Trophoblast cell (in vitro differentiated cells and primary cell): Measurements from ENCODE around the gene DHX57.

Experiments
- DNase-seq, 2 donors: peaks; one replicate each; pipeline ENCODE4 v3.0.0-alpha.2; 2016
- H2AFZ ChIP-seq: 2 replicates; pipeline ENCODE4 v1.6.1; 2013; ENCODE audit warnings: low read length, moderate library complexity, mild to moderate bottlenecking; ENCODE audit not compliant: insufficient read depth, poor library complexity
- H2AK5ac ChIP-seq: 2 replicates; pipeline ENCODE4 v1.6.1; 2013; ENCODE audit warnings: mild to moderate bottlenecking, low read length
- H2BK120ac ChIP-seq: 2 replicates; pipeline ENCODE4 v1.6.1; 2013; ENCODE audit warnings: low read length, mild to moderate bottlenecking, moderate library complexity; ENCODE audit not compliant: insufficient read depth, poor library complexity
- H2BK12ac ChIP-seq: 2 replicates; pipeline ENCODE4 v1.6.1; 2013; ENCODE audit warnings: mild to moderate bottlenecking, low read length, moderate library complexity
- H2BK5ac ChIP-seq: 2 replicates; pipeline ENCODE4 v1.6.1; 2013; ENCODE audit warnings: low read length, low read depth, moderate library complexity, mild to moderate bottlenecking; ENCODE audit not compliant: poor library complexity
- H3K14ac ChIP-seq: 2 replicates; pipeline ENCODE4 v1.6.1; 2013; ENCODE audit warnings: mild to moderate bottlenecking, low read length
- H3K18ac ChIP-seq: 2 replicates; pipeline ENCODE4 v1.6.1; 2013; ENCODE audit warnings: mild to moderate bottlenecking, low read length
- H3K23ac ChIP-seq: 2 replicates; pipeline ENCODE4 v1.6.1; 2013; ENCODE audit warnings: low read length
- H3K27ac ChIP-seq: 2 replicates; pipeline ENCODE4 v1.5.1; 2013; ENCODE audit warnings: low read depth, mild to moderate bottlenecking, inconsistent platforms, low read length, moderate library complexity
- H3K27me3 ChIP-seq: 2 replicates; pipeline ENCODE4 v1.6.1; 2013; ENCODE audit warnings: inconsistent platforms, mild to moderate bottlenecking, low read length, moderate library complexity; ENCODE audit not compliant: insufficient read depth
- H3K36me3 ChIP-seq, 2 experiments: 1 replicate in 1 of 2; 2 replicates in 1 of 2; pipeline ENCODE4 v1.6.1; 2013; ENCODE audit warnings: low read length in 2 of 2, mild to moderate bottlenecking in 2 of 2, moderate library complexity in 1 of 2; ENCODE audit not compliant: insufficient read depth in 2 of 2, control insufficient read depth in 1 of 2
- H3K4ac ChIP-seq: 2 replicates; pipeline ENCODE4 v1.6.1; 2013; ENCODE audit warnings: low read depth, mild to moderate bottlenecking, low read length, moderate library complexity
- H3K4me1 ChIP-seq, 2 experiments: 1 replicate in 1 of 2; 2 replicates in 1 of 2; pipeline ENCODE4 v1.6.1; 2013; ENCODE audit warnings: low read length in 2 of 2, mild to moderate bottlenecking in 2 of 2, moderate library complexity in 1 of 2; ENCODE audit not compliant: insufficient read depth in 2 of 2, control insufficient read depth in 1 of 2
- H3K4me2 ChIP-seq: 2 replicates; pipeline ENCODE4 v1.6.1; 2013; ENCODE audit warnings: inconsistent platforms, mild to moderate bottlenecking, low read length, moderate library complexity
- H3K4me3 ChIP-seq: 2 replicates; pipeline ENCODE4 v1.5.1; 2013; ENCODE audit warnings: mild to moderate bottlenecking, low read depth, low read length, inconsistent platforms
- H3K79me1 ChIP-seq: one replicate; pipeline ENCODE4 v1.6.1; 2013; ENCODE audit warnings: low read length
- H3K79me2 ChIP-seq: 2 replicates; pipeline ENCODE4 v1.6.1; 2013; ENCODE audit warnings: low read length, mild to moderate bottlenecking; ENCODE audit not compliant: control insufficient read depth, insufficient read depth, poor library complexity
- H3K9ac ChIP-seq: 2 replicates; pipeline ENCODE4 v1.6.1; 2013; ENCODE audit warnings: mild to moderate bottlenecking, low read length
- H3K9me3 ChIP-seq: 2 replicates; pipeline ENCODE4 v1.6.1; 2013; ENCODE audit warnings: low read depth, mild to moderate bottlenecking, control low read depth, inconsistent platforms, low read length; ENCODE audit not compliant: insufficient read depth
- H4K12ac ChIP-seq: 2 replicates; pipeline ENCODE4 v1.6.1; 2013; ENCODE audit warnings: low read depth, mild to moderate bottlenecking, low read length, moderate library complexity
- H4K8ac ChIP-seq: 2 replicates; pipeline ENCODE4 v1.6.1; 2013; ENCODE audit warnings: low read depth, mild to moderate bottlenecking, low read length, moderate library complexity
- H4K91ac ChIP-seq: one replicate; pipeline ENCODE4 v1.6.1; 2013; ENCODE audit warnings: low read depth, mild to moderate bottlenecking, low read length, moderate library complexity
- WGBS: extraction: QIAGEN DNeasy Blood & Tissue Kit; methylation state at CpG from one replicate; pipeline ENCODE4 v1.1.7; 2013; ENCODE audit warnings: missing lambda C conversion rate; ENCODE audit not compliant: insufficient read length, insufficient coverage; ENCODE audit errors: extremely low coverage; 5-methylcytosine and 5-hydroxymethylcytosine counted together

The DHX57 gene

DNA sequence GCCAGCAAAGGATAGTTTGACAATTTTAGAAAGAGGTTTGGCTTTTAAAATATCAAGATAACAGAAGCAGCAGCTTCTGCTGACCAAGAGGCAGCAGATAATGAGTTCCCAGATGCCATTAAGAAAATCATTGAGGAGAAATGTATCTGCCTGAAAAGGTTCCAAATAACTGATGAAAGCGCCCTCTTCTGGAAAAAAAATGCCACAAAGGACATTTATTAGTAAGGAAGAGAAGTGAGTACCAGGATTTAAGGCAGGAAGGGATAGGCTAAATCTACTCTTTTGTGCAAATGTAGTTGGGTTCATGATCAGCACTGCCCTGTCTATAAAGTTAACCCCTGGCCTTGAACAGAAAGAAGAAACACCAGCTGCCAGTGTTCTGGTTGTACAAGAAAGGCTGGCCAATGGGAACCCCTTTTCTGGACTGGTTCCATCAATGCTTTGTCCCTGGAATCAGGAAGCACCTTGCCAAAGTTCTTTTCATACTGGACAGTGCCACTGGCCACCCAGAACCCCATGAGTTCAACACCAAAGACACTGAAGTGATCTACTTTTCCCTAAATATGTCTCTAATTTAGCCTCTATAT, 40.6 kb downstream of the DHX57 start:
- H3K27ac ChIP-seq, result no peak overlapping the region
- peak in 1 of 2 donors; percentile 80 for DNase-seq
- H2BK120ac ChIP-seq, result no peak overlapping the region
- no peak overlapping the region for H3K4ac ChIP-seq
- no peak overlapping the region for H4K8ac ChIP-seq
- H3K23ac ChIP-seq, result no peak overlapping the region
- H3K9me3 ChIP-seq, result no peaks in the 10 kb centered on the region
- no peak overlapping the region for H4K91ac ChIP-seq
- H3K4me1 ChIP-seq, result no peaks in the 10 kb centered on the region
- no peak overlapping the region for H2BK5ac ChIP-seq
- H2BK12ac ChIP-seq, result no peak overlapping the region
- no peak overlapping the region for H3K14ac ChIP-seq
- no peak overlapping the region for H2AFZ ChIP-seq
- H3K9ac ChIP-seq, result no peak overlapping the region
- H3K79me1 ChIP-seq, result no peaks in the 10 kb centered on the region
- no peaks in the 10 kb centered on the region for H3K27me3 ChIP-seq
- peaks cover 12 to 13% of the 10 kb centered on the region in 2 experiments for H3K36me3 ChIP-seq
- no peak overlapping the region for H3K4me3 ChIP-seq
- H2AK5ac ChIP-seq, result no peak overlapping the region
- H3K79me2 ChIP-seq, result no peaks in the 10 kb centered on the region
- H4K12ac ChIP-seq, result no peak overlapping the region
- no peak overlapping the region for H3K4me2 ChIP-seq
- no CpG with 5 or more reads among the region's 1 CpG for WGBS
- H3K18ac ChIP-seq, result no peak overlapping the region

DNA sequence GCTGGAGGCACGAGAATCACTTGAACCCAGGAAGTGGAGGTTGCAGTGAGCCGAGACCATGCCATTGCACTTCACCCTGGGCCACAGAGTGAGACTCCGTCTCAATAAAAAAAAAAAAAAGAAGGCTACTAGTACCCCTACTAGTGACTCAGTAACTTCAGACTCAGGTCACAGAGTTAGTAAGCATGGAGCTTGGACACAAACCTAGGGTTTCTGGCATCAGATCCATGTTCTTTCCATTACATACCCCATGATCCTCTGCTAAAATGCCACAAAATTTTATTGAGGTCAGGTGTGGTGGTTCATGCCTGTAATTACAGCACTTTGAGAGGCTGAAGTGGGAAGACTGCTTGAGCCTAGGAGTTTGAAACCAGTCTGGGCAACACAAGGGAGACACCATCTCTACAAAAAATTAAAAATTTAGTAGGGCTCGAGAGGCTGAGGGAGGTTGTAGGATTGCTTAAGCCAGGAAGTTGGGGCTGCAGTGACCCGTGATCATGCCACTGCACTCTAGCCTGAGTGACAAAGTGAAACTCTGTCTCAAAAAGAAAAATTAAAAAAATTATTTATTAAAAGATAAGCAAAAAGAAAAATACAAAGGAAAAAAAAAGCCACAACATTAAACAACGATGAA, 45.1 kb downstream of the DHX57 start:
- Histone ChIP-seq H4K8ac (no peak overlapping the region), H2AK5ac (no peak overlapping the region), H2BK120ac (no peak overlapping the region), H3K18ac (no peak overlapping the region), H3K23ac (no peak overlapping the region), H3K79me1 (no peaks in the 10 kb centered on the region), H3K4ac (no peak overlapping the region), H3K4me3 (no peak overlapping the region), H3K36me3 (peaks cover 3 to 6% of the 10 kb centered on the region in 2 experiments), H3K27me3 (no peaks in the 10 kb centered on the region), H3K9ac (no peak overlapping the region), H2AFZ (no peak overlapping the region), H3K9me3 (no peaks in the 10 kb centered on the region), H2BK12ac (no peak overlapping the region), H3K4me2 (no peak overlapping the region), H3K27ac (no peak overlapping the region), H4K12ac (no peak overlapping the region), H3K14ac (no peak overlapping the region), H3K4me1 (no peaks in the 10 kb centered on the region), H2BK5ac (no peak overlapping the region), H3K79me2 (no peaks in the 10 kb centered on the region), H4K91ac (no peak overlapping the region)
- no CpG with 5 or more reads among the region's 6 CpGs for WGBS
- no peak for DNase-seq

DNA sequence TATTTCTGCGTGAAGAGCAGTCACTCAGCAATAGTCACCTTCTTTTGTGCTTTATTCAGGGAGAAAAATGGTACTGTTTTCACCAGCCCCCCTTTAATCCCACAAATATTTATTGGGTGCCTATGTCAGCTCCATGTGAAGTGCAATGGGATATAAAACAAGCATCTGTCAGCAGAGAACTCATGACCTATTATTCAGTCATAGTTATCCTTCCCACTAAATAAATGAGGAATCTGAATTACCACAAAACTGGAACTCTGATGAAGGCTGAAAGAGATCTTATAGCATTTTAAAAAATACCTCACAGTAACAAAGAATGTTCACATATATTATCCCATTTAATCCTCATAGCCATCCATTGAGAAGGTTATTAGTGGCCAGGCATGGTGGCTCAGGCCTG, 45.8 kb downstream of the DHX57 start:
- Histone ChIP-seq H3K14ac (no peak overlapping the region), H2BK120ac (no peak overlapping the region), H3K4me3 (no peak overlapping the region), H4K91ac (no peak overlapping the region), H3K23ac (no peak overlapping the region), H3K79me1 (no peaks in the 10 kb centered on the region), H3K4ac (no peak overlapping the region), H4K12ac (no peak overlapping the region), H3K27me3 (no peaks in the 10 kb centered on the region), H3K4me2 (no peak overlapping the region), H3K79me2 (no peaks in the 10 kb centered on the region), H3K9me3 (no peaks in the 10 kb centered on the region), H2BK12ac (no peak overlapping the region), H3K36me3 (peaks cover 4 to 6% of the 10 kb centered on the region in 2 experiments), H3K4me1 (no peaks in the 10 kb centered on the region), H3K18ac (no peak overlapping the region), H2AFZ (no peak overlapping the region), H2AK5ac (no peak overlapping the region), H2BK5ac (no peak overlapping the region), H3K9ac (no peak overlapping the region), H4K8ac (no peak overlapping the region), H3K27ac (no peak overlapping the region)
- WGBS, result no CpG with 5 or more reads among the region's 1 CpG
- no peak for DNase-seq

DNA sequence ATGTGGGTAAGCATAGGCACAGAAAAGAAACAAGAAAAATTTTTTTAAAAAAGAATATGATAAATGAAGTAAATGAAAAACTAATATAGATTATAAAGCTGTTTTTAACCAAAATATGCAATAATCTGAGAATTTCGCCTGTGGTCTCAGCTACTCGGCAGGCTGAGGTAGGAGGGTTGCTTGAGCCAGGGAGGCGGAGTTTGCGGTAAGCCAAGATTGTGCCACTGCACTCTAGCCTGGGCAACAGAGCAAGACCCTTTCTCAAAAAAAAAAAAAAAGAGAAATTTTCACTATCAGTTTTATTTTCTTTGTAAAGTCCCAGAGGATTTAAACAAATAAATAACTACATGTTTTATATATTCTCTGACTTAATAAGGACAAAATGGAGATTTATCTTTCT, 47.3 kb downstream of the DHX57 start:
- H3K9me3 ChIP-seq, result no peaks in the 10 kb centered on the region
- no peak overlapping the region for H4K12ac ChIP-seq
- no CpG with 5 or more reads among the region's 4 CpGs for WGBS
- H3K4me1 ChIP-seq, result no peaks in the 10 kb centered on the region
- H3K79me1 ChIP-seq, result no peaks in the 10 kb centered on the region
- no peak overlapping the region for H4K91ac ChIP-seq
- H3K36me3 ChIP-seq, result peaks cover 4 to 6% of the 10 kb centered on the region in 2 experiments
- DNase-seq, result no peak
- H3K4me2 ChIP-seq, result no peak overlapping the region
- H3K4ac ChIP-seq, result no peak overlapping the region
- no peak overlapping the region for H3K4me3 ChIP-seq
- H3K79me2 ChIP-seq, result no peaks in the 10 kb centered on the region
- H3K27ac ChIP-seq, result no peak overlapping the region
- no peak overlapping the region for H2AFZ ChIP-seq
- no peak overlapping the region for H3K18ac ChIP-seq
- H3K9ac ChIP-seq, result no peak overlapping the region
- no peak overlapping the region for H3K14ac ChIP-seq
- H4K8ac ChIP-seq, result no peak overlapping the region
- no peak overlapping the region for H2BK5ac ChIP-seq
- no peak overlapping the region for H2BK120ac ChIP-seq
- no peak overlapping the region for H3K23ac ChIP-seq
- no peak overlapping the region for H2AK5ac ChIP-seq
- no peak overlapping the region for H2BK12ac ChIP-seq
- no peaks in the 10 kb centered on the region for H3K27me3 ChIP-seq
